SKM-1 (cell line): ENCODE data around the gene PPP1R26.
"Not testable (repeated sequence)": the region's sequence is repeated elsewhere in the genome, so short reads cannot be mapped to it uniquely, and the experiment has no call there.

Experiments used
- DNase-seq: peaks from one replicate; lab custom pipeline; 2025; ENCODE audit not compliant: unreplicated experiment; lab: John Stamatoyannopoulos, UW

Gene PPP1R26

GRCh38 chr9:135479469-135480052 is at the start of gene PPP1R26:
PPP1R26 (plus strand) TSS chr9:135479782; CDS start chr9:135484511, 4,729 bp downstream.
- DNase-seq = no peak

DNA sequence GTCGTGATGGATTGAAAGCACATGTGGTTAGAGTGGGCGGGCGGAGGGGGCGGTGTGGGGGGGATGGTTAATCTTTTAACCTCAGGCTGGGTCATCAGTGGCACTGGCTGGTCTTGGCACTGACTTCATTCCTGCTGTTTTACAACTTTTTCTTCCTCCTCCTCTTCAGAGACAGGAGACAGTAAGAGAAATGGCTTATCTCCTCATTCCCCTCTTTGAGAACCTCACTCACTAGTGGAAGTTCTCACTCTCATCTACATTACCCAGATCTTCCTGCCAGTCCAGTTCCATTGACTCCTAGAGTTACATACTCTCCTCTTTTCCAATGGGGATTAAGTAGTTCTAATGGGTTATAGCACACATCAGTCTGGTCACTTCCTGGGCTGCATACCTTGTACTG is 42.3 kb upstream of the PPP1R26 start:
- DNase-seq = no peak

- DNase-seq = not testable (repeated sequence)
These were observed 41.9 kb upstream of the PPP1R26 start for GRCh38 chr9:135437696-135438095.

DNA sequence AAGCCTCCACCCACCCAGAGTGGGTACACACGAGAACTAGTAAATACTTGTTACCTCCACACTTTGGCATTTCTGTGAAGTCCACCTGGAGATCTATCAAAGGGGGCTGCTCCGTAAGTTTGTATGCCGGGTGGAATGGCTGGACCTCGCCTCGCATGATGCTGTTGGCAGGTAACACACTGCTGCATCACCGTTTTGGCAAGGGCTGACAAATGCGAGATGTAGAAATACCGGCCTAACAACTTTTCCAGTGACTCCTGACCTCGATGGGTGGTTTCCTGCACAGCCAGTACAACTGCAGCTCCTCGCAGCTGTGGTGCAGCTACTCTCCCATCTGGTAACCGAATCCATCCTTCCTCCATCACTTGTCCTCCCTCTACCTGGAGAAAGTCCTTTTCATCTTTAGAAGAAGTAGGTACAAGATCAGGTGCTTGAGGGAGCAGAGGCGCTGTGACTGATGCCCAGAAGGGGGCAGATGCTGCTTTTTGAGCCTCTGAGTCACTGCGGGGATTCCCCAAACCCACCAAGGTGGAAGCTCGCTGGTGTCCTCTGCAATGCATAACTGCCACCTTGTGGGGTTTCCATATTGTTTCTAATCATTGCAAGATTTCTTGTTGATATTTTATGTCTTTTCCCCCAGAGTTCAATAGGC is 40.9 kb upstream of the PPP1R26 start:
- not testable (repeated sequence) for DNase-seq

DNA sequence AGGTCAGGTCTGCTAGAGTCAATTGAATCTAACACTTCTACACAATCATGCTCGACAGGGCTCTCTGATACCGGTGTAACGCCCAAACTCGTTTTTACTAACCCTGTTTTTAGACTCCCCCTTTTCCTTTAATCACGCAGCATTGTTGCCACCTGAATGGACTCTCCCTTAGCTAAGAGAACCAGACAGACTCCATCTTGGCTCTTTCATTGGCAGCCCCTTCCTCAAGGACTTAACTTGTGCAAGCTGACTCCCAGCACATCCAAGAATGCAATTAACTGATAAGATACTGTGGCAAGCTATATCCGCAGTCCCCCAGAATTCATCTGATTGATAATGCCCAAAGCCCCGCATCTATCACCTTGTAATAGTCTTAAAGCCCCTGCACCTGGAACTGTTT is 40.1 kb upstream of the PPP1R26 start:
- not testable (repeated sequence) for DNase-seq

GRCh38 chr9:135439916-135440315 is 39.7 kb upstream of the PPP1R26 start:
- no peak for DNase-seq

DNA sequence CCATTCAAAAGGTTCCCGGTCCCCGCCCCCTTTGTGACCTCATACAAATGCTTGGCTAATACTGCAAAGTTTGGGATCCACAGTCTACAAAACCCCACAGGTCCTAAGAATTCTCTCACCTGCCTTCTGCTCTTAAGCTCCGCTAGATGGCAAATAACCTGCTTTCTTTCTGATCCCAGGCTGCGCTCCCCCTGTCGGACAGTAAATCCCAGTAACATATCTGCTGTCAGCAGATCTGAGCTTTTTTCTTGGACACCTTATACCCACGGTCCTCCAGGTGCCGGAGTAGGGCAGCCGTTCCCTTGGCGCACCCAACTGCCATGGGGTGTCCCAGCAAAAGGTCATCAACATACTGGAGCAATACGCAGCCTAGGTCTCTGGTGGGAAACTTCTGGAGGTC is 39.0 kb upstream of the PPP1R26 start:
- no peak for DNase-seq

GRCh38 chr9:135441105-135442071 is 38.2 kb upstream of the PPP1R26 start:
- not testable (repeated sequence) for DNase-seq

GRCh38 chr9:135442075-135442474 is 37.5 kb upstream of the PPP1R26 start:
- DNase-seq = no peak

DNA sequence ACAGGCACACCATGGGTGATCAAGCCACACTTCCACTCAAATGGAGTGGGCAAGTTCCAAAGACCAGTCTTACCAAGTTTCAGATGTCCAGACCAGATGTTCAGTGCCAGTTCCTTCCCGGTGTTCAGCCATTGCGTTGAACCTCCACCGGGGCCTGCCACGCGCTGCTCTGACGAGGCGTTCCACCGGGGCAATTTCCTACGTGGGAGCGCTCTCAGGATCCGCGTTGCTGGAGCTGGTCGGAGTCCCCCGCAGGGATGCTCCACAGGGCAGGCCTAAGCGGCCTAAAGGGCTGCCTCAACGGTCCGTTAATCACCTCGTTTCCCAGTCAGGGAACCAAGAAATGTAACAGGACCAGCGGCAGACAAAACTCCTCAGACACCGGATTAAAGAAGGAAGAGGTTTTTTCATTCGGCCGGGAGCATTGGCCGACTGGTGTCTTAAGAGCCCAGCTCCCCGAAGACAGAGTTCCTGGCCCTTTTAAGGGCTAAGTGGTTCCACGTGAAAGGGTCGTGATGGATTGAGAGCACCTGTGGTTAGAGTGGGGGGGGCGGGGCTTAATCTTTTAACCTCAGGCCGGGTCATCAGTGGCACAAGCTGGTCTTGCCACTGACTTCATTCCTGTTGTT is 35.7 kb upstream of the PPP1R26 start:
- no peak for DNase-seq

GRCh38 chr9:135447126-135447525 is 32.5 kb upstream of the PPP1R26 start:
- no peak for DNase-seq

DNA sequence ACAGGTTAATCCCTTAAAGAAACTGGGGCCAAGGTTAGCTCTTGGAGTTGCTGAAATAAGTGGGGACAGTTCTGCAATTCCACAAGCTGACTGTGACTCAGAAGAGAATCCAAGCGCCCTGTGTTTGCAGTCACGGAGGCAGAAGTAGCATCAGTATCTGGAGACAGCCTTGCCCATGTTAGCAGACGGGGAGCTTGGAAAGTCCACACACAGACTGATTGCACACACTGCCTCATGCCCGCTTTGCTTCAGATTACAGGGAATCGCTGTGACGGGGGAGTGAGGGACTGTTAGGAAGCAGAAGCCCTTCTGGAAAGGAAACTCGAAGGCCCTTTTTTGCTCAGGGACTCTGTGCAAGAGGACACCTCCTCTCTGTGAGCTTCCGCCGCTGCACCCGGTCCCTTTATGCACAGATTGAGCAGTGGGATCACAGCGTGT is 30.9 kb upstream of the PPP1R26 start:
- DNase-seq = no peak

DNA sequence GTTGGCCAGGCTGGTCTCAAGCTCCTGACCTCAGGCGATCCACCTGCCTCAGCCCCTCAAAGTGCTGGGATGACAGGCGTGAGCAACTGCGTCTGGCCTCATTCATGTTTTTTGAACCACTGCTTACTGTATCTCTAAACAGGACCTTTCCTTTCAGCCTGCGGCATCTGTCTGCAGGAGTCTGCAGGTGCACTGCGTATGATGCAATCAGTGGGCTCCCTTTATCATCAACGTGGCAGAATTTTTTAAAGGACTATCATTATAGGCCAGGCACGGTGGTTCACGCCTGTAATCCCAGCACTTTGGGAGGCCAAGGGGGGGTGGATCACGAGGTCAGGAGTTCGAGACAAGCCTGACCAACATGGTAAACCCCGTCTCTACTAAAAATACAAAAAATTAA is 30.1 kb upstream of the PPP1R26 start:
- DNase-seq = not testable (repeated sequence)

DNA sequence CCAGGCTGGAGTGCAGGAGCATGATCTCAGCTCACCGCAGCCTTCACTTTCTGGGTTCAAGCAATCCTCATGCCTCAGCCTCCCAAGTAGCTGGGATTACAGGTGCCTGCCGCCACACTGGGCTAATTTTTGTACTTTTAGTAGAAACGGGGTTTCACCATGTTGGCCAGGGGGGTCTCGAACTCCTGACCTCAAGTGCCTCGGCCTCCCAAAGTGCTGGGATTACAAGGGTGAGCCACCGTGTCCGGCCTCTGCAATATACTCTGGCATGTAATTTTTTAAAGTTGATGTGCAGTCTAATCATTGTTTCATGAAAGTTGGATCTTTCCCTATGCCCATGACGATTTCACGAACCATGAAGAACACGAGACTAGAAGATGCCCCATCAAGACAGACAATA is 28.6 kb upstream of the PPP1R26 start:
- DNase-seq = no peak

DNA sequence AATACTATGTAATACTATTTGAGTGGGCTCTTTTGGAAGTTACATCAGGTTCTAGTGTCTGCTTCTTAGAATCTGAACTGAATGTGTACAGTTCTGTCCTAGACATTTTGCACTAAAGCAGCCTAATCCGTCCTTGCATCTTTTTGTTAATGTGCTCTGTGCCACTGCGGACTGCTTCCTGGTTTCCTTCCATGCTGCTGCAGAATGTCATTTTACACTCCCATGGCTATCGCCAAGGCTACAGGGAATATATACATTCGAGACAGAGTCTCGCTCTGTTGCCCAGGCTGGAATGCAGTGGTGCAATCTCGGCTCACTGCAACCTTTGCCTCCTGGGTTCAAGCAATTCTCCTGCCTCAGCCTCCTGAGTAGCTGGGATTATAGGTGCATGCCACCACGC is 27.7 kb upstream of the PPP1R26 start:
- DNase-seq = not testable (repeated sequence)

DNA sequence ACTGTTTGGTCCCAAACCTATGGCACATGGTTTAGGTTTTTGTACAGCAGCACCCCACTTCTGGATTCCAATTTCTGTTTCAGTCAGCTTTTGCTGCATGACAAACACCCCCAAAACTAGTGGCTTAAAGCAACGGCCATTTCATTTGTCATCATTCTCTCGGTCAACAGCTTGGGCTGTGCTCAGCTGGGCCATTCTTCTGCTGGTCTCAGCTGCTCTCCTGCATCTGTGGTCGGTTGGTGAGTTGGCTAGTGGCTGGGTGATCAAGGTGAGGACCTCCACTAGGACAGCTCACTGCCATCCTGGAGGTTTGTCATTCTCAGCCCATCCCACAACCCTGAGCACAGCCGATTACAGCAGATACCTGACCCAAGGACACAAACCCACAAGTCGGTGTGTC is 24.8 kb upstream of the PPP1R26 start:
- no peak for DNase-seq

- DNase-seq = no peak
These were observed 24.1 kb upstream of the PPP1R26 start for GRCh38 chr9:135455401-135456030.

- no peak for DNase-seq
These were observed 23.0 kb upstream of the PPP1R26 start for GRCh38 chr9:135456436-135457104.

GRCh38 chr9:135458478-135458877 is 21.1 kb upstream of the PPP1R26 start:
- not testable (repeated sequence) for DNase-seq

DNA sequence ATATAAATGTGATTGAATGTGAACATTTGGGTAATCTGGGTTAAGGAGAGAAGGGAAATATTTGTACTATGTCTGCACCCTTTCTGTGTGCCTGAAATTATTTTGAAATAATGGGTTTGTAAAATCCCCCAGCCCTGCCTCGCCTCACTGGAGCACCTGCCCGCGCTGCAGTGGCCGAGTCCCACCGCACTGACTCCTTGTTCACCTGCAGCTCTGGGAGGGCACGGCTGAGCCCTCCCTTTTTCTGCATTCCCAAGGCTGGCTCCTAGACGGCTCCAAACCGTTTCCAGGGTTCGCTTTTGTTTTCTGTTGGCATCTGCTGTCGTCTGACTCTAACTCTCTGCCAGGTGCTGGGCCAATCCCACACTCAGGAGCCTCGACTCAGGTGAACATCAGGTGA is 17.6 kb upstream of the PPP1R26 start:
- no peak for DNase-seq
